ENCODE measurements around the gene DEFB113. TPM values are rescaled to one million over a fixed set of nuclear protein-coding genes. Genes with fewer than 3 reads are reported as not detected.

DEFB113 gene
- polyA plus RNA-seq, 1 of the 3 experiments (the other 2 are of a cell fraction) = not detected

DNA sequence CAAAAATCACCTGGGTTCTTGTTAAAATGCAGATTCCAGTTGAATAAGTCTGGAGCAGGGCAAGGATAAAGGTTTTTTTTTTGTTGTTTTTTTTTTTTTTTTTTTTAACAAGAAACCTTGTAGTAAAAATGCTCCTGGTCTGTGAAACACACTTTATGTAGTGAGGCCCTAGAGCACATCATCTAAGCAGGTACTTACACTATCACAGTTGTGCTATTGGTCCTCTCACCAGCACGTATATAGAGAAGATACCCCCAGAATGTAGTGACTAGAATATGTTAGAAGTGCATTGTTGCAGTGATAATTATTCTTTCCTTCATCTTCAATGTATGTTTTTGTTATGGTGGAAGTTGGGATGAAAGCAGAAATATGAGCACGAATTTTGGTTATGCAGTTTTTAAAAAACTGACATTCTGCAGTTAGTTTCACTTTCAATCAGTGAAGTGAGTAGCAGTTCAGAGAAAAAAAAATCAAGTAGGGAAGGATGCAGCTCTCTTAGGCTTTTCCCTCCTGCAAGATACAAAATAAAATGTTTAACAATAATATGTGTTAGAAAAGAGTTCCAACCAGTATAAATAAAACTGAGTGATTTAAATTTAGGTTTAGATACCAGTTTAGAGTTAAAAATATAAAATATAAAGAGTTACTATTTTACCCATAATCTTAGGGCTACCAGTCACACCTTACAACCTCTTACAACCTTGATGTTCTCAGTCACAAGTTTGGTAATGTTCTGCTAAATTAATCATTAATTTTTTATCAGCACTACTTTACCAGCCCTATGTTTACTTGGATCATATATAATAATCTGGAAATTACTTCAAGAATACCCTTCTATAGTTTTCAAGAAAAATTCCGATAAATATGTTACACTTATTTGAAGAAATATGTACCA is 9.2 kb upstream of the DEFB113 start:
- H3K4me2 ChIP-seq = peak overlapping the region; percentile 31; the same call in 1 of the 2 replicates

More for the DNA sequence above, 9.2 kb upstream of the DEFB113 start:
- ChIA-PET CTCF (no interaction called here), POLR2A (no interaction called here)
- H3K9me2 ChIP-seq = no peaks in the 10 kb centered on the region
- no peak overlapping the region for H3K9ac ChIP-seq
- H3K27ac ChIP-seq (ENCODE audit: low read depth in 2 of 2, low read length in 1 of 2) = no peak overlapping the region
- H3K36me3 ChIP-seq (replicated peaks in 1 of 2; ENCODE audit: control insufficient read depth in 1 of 2, insufficient read depth in 2 of 2, low read length in 1 of 2) = no peaks in the 10 kb centered on the region
- 18% methylated on average over 3 of the region's 3 CpGs for WGBS (ENCODE audit: low lambda C conversion rate)
- peak overlapping the region; percentile 75; the same call in 1 of the 2 replicates for H2AFZ ChIP-seq (ENCODE audit: low read depth)
- H4K20me1 ChIP-seq (ENCODE audit: insufficient read depth) = no peaks in the 10 kb centered on the region
- no peaks in the 10 kb centered on the region for H3K79me2 ChIP-seq (ENCODE audit: insufficient read depth)
- TF ChIP-seq RCOR1 (IDR thresholded peaks at IDR 0.05; ENCODE audit: low read length) = no peak
- no peak for TF ChIP-seq TCF12 (IDR thresholded peaks at IDR 0.05)
- no peak for TF ChIP-seq SIN3A (IDR thresholded peaks at IDR 0.05; ENCODE audit: borderline replicate concordance, low read depth, low read length)
- TF ChIP-seq CHD2 (IDR thresholded peaks at IDR 0.05; ENCODE audit: low read length, partially characterized antibody) = no peak
- TF ChIP-seq, protein P1, sequence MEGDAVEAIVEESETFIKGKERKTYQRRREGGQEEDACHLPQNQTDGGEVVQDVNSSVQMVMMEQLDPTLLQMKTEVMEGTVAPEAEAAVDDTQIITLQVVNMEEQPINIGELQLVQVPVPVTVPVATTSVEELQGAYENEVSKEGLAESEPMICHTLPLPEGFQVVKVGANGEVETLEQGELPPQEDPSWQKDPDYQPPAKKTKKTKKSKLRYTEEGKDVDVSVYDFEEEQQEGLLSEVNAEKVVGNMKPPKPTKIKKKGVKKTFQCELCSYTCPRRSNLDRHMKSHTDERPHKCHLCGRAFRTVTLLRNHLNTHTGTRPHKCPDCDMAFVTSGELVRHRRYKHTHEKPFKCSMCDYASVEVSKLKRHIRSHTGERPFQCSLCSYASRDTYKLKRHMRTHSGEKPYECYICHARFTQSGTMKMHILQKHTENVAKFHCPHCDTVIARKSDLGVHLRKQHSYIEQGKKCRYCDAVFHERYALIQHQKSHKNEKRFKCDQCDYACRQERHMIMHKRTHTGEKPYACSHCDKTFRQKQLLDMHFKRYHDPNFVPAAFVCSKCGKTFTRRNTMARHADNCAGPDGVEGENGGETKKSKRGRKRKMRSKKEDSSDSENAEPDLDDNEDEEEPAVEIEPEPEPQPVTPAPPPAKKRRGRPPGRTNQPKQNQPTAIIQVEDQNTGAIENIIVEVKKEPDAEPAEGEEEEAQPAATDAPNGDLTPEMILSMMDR (IDR thresholded peaks at IDR 0.05) = no peak
- no peak for TF ChIP-seq NRF1 (IDR thresholded peaks at IDR 0.05; ENCODE audit: low read depth, low read length)
- TF ChIP-seq, protein P2, sequence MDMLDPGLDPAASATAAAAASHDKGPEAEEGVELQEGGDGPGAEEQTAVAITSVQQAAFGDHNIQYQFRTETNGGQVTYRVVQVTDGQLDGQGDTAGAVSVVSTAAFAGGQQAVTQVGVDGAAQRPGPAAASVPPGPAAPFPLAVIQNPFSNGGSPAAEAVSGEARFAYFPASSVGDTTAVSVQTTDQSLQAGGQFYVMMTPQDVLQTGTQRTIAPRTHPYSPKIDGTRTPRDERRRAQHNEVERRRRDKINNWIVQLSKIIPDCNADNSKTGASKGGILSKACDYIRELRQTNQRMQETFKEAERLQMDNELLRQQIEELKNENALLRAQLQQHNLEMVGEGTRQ (IDR thresholded peaks at IDR 0.05; ENCODE audit: borderline replicate concordance, low read depth, low read length) = no peak
- no peak for TF ChIP-seq JUND (IDR thresholded peaks at IDR 0.05)
- TF ChIP-seq, protein P3, sequence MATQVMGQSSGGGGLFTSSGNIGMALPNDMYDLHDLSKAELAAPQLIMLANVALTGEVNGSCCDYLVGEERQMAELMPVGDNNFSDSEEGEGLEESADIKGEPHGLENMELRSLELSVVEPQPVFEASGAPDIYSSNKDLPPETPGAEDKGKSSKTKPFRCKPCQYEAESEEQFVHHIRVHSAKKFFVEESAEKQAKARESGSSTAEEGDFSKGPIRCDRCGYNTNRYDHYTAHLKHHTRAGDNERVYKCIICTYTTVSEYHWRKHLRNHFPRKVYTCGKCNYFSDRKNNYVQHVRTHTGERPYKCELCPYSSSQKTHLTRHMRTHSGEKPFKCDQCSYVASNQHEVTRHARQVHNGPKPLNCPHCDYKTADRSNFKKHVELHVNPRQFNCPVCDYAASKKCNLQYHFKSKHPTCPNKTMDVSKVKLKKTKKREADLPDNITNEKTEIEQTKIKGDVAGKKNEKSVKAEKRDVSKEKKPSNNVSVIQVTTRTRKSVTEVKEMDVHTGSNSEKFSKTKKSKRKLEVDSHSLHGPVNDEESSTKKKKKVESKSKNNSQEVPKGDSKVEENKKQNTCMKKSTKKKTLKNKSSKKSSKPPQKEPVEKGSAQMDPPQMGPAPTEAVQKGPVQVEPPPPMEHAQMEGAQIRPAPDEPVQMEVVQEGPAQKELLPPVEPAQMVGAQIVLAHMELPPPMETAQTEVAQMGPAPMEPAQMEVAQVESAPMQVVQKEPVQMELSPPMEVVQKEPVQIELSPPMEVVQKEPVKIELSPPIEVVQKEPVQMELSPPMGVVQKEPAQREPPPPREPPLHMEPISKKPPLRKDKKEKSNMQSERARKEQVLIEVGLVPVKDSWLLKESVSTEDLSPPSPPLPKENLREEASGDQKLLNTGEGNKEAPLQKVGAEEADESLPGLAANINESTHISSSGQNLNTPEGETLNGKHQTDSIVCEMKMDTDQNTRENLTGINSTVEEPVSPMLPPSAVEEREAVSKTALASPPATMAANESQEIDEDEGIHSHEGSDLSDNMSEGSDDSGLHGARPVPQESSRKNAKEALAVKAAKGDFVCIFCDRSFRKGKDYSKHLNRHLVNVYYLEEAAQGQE (IDR thresholded peaks at IDR 0.05; ENCODE audit: low read depth, low read length) = no peak
- TF ChIP-seq RFX5 (IDR thresholded peaks at IDR 0.05; ENCODE audit: low read length) = no peak
- no peak for TF ChIP-seq TAF1 (IDR thresholded peaks at IDR 0.05; ENCODE audit: borderline replicate concordance, low read depth, low read length)
- no peak for TF ChIP-seq TEAD4 (IDR thresholded peaks at IDR 0.05; ENCODE audit: borderline replicate concordance, insufficient read depth)
- TF ChIP-seq, protein P4, sequence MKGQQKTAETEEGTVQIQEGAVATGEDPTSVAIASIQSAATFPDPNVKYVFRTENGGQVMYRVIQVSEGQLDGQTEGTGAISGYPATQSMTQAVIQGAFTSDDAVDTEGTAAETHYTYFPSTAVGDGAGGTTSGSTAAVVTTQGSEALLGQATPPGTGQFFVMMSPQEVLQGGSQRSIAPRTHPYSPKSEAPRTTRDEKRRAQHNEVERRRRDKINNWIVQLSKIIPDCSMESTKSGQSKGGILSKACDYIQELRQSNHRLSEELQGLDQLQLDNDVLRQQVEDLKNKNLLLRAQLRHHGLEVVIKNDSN (IDR thresholded peaks at IDR 0.05; ENCODE audit: borderline replicate concordance, low read depth) = no peak
- no peaks in the 10 kb centered on the region for H3K9me3 ChIP-seq
- H3K4me1 ChIP-seq (ENCODE audit: control insufficient read depth in 1 of 2, insufficient read depth in 2 of 2, low read depth in 1 of 2, low read length in 1 of 2) = no peaks in the 10 kb centered on the region
- no peak for DNase-seq
- H3F3A ChIP-seq (replicated peaks; ENCODE audit: insufficient read depth) = no peaks in the 10 kb centered on the region
- no peaks in the 10 kb centered on the region for H3K27me3 ChIP-seq (ENCODE audit: insufficient read depth)
- H3K4me3 ChIP-seq (ENCODE audit: low read depth in 2 of 2, low read length in 1 of 2) = peak overlapping the region; percentile 37 to 57; a peak in 3 of 4 replicates
